ENCODE measurements around the gene SERF2. TPM values are rescaled to one million over a fixed set of nuclear protein-coding genes. Genes with fewer than 3 reads are reported as not detected.

Gene SERF2
- total and polyA plus RNA-seq, 10 of the 15 experiments (the other 5 are each of a cell fraction or from before 2014, with no cell fraction given), result 464 to 4,159 (median 1,014) TPM

DNA sequence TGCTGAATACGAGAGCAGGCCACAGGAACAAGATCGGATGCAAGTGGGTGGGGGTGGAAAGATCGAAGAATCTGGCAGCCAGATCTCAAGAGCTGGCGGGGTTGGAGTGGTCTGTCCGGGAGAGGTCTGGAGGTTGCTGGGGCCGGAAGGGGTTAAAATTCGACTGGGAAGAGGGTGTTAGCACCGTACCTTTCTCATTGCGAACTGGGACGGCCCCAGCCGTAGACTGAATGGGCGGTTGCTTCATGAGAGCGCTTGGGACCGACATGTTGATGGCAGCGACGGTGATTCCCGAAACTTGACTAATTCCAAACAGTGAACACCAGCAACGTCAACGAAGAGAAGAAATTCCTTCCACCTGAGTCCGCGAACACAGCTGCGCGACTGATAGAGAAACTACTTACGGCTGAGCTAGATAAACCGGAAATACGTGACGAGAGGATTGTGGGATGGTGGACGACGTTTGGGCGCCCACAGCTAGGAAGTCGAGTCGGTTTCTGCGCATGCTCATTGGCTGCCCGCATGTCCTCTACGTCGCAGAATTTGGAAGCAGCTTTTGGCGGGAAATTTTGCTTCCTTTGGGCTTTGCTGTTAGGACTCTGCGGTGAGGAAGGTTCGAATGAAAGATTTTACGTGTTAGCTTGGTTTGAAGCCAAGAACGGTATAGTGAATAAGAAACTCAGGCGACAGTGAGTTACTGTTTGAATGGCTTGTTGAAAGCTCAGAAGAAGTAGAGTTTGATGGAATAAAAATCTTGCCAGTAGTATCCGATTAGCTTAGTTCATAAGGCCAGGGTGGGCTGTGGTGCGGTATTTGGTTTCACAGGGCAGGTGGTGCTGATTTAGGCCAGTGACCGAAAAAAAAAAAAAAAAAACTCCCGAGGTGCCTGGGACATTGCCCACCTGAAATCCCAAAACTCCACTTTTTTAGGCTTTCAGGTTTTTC is 32.5 kb downstream of the SERF2 start, which contains the start of gene MFAP1:
Gene MFAP1, minus strand, starts transcription at position 389 of the 945 bp plus-strand sequence. Its CDS starts 121 bp downstream, at position 268.
- Histone ChIP-seq H3K27ac (ENCODE audit: control insufficient read depth, insufficient read depth) (peak within 1 kb of the TSS; percentile 86), H3K4me2 (ENCODE audit: control insufficient read depth, insufficient read depth) (peak within 1 kb of the TSS; percentile 82), H3K27me3 (replicated peaks in 1 of 2; ENCODE audit: control insufficient read depth in 2 of 2, insufficient read depth in 2 of 2, low read length in 1 of 2) (no peaks in the 10 kb centered on the region), H3K4me1 (ENCODE audit: control insufficient read depth, insufficient read depth, low read length) (peaks cover 10% of the 10 kb centered on the region; the same call in 1 of the 2 replicates), H3K9ac (ENCODE audit: control insufficient read depth, insufficient read depth, low read length) (peak within 1 kb of the TSS; percentile 80), H2AFZ (ENCODE audit: control insufficient read depth, low read depth, low read length) (peak within 1 kb of the TSS; percentile 63), H3K36me3 (ENCODE audit: control insufficient read depth in 2 of 2, insufficient read depth in 2 of 2, low read length in 1 of 2) (peaks cover 0 to 3% of the 10 kb centered on the region in 2 experiments; a peak in 2 of 4 replicates), H4K20me1 (ENCODE audit: control insufficient read depth, insufficient read depth) (no peaks in the 10 kb centered on the region), H3K79me2 (ENCODE audit: control insufficient read depth, insufficient read depth, low read length) (peaks cover 80% of the 10 kb centered on the region), H3K9me3 (replicated peaks; ENCODE audit: control insufficient read depth, insufficient read depth, low read length) (no peaks in the 10 kb centered on the region), H3K4me3 (peak within 1 kb of the TSS; percentile 78)
- ChIA-PET SMC1A (ENCODE audit: uncharacterized antibody, unreplicated experiment) (interaction anchor here (0.8 to 4.3 kb wide), 13 partner anchors 13 to 54 kb away, joined by 3 to 34 read pairs (median 4); partner anchors contain the start of genes ELL3, HYPK, SERF2 and SERINC4), CTCF (interaction anchor here (0.7 to 2.0 kb wide), 8 partner anchors 8 to 54 kb away, joined by 3 to 19 read pairs (median 3); partner anchors contain the start of genes ELL3 and SERF2), POLR2A (interaction anchor here (0.5 to 6.3 kb wide), 19 partner anchors 12 to 817 kb away, joined by 3 to 74 read pairs (median 4); partner anchors contain the start of genes ELL3, HYPK, SERF2 and SERINC4), RAD21 (ENCODE audit: unreplicated experiment) (interaction anchor here (1.0 to 3.4 kb wide), 10 partner anchors 13 to 75 kb away, joined by 3 to 27 read pairs (median 4); partner anchors contain the start of genes ELL3, HYPK and SERINC4)
- BruUV-seq (replicated peaks), result TSS peak; percentile 93
- in situ Hi-C loops (cut with MboI) (no loop called here), intact Hi-C loops (cut with micrococcal nuclease; ENCODE audit: unreplicated experiment) (loop anchor here (5.0 kb wide), 2 partner anchors 32 to 47 kb away; partner anchors contain the start of genes ELL3 and SERF2)
- peak; percentile 93 for DNase-seq (ENCODE audit: low read depth, low spot score)
- 4% methylated on average over 45 of the region's 46 CpGs for WGBS (ENCODE audit: insufficient coverage, insufficient replicate concordance, low lambda C conversion rate, missing lambda C conversion rate)
- peak; percentile 78 for ATAC-seq
- FAIRE-seq, result peak; percentile 99
- TF ChIP-seq SIN3A (IDR thresholded peaks at IDR 0.05; ENCODE audit: low read depth, low read length) (peak; percentile 83), MTA2 (IDR thresholded peaks at IDR 0.05; ENCODE audit: low read depth) (no peak), TAF1 (IDR thresholded peaks at IDR 0.05; ENCODE audit: borderline replicate concordance, low read depth, low read length) (peak; percentile 90), POLR2AphosphoS5 (IDR thresholded peaks at IDR 0.05; ENCODE audit: low read length) (peak; percentile 99), RB1 (IDR thresholded peaks at IDR 0.05; ENCODE audit: borderline replicate concordance) (peak; percentile 92; the same call in 1 of the 2 replicates), SMAD1 (IDR thresholded peaks at IDR 0.05; ENCODE audit: low read depth, partially characterized antibody) (peak; percentile 86), RUNX3 (IDR thresholded peaks at IDR 0.05; ENCODE audit: low read length) (0 out of 2 replicates have a peak, but pooled peaks have one; percentile 70), CBX5 (IDR thresholded peaks at IDR 0.05; ENCODE audit: low read depth) (peak; percentile 73; the same call in 1 of the 2 replicates), MXI1 (IDR thresholded peaks at IDR 0.05; ENCODE audit: low read depth, low read length) (peak; percentile 73; the same call in 1 of the 2 replicates), RELA (IDR thresholded peaks at IDR 0.05; ENCODE audit: borderline replicate concordance, partially characterized antibody) (no peak), GABPA (IDR thresholded peaks at IDR 0.05; ENCODE audit: low read depth) (peak; percentile 88), CREM (IDR thresholded peaks at IDR 0.05; ENCODE audit: low read depth) (peak; percentile 94), ASH2L (IDR thresholded peaks at IDR 0.05; ENCODE audit: borderline replicate concordance, low read depth) (peak; percentile 93; the same call in 1 of the 2 replicates), TCF3 (IDR thresholded peaks at IDR 0.05; ENCODE audit: borderline replicate concordance, insufficient read depth, low read depth, low read length) (peak; percentile 47; the same call in 1 of the 2 replicates)
- TF ChIP-seq, protein P1, sequence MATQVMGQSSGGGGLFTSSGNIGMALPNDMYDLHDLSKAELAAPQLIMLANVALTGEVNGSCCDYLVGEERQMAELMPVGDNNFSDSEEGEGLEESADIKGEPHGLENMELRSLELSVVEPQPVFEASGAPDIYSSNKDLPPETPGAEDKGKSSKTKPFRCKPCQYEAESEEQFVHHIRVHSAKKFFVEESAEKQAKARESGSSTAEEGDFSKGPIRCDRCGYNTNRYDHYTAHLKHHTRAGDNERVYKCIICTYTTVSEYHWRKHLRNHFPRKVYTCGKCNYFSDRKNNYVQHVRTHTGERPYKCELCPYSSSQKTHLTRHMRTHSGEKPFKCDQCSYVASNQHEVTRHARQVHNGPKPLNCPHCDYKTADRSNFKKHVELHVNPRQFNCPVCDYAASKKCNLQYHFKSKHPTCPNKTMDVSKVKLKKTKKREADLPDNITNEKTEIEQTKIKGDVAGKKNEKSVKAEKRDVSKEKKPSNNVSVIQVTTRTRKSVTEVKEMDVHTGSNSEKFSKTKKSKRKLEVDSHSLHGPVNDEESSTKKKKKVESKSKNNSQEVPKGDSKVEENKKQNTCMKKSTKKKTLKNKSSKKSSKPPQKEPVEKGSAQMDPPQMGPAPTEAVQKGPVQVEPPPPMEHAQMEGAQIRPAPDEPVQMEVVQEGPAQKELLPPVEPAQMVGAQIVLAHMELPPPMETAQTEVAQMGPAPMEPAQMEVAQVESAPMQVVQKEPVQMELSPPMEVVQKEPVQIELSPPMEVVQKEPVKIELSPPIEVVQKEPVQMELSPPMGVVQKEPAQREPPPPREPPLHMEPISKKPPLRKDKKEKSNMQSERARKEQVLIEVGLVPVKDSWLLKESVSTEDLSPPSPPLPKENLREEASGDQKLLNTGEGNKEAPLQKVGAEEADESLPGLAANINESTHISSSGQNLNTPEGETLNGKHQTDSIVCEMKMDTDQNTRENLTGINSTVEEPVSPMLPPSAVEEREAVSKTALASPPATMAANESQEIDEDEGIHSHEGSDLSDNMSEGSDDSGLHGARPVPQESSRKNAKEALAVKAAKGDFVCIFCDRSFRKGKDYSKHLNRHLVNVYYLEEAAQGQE (IDR thresholded peaks at IDR 0.05; ENCODE audit: low read depth, low read length), result no peak
- TF ChIP-seq, protein P2, sequence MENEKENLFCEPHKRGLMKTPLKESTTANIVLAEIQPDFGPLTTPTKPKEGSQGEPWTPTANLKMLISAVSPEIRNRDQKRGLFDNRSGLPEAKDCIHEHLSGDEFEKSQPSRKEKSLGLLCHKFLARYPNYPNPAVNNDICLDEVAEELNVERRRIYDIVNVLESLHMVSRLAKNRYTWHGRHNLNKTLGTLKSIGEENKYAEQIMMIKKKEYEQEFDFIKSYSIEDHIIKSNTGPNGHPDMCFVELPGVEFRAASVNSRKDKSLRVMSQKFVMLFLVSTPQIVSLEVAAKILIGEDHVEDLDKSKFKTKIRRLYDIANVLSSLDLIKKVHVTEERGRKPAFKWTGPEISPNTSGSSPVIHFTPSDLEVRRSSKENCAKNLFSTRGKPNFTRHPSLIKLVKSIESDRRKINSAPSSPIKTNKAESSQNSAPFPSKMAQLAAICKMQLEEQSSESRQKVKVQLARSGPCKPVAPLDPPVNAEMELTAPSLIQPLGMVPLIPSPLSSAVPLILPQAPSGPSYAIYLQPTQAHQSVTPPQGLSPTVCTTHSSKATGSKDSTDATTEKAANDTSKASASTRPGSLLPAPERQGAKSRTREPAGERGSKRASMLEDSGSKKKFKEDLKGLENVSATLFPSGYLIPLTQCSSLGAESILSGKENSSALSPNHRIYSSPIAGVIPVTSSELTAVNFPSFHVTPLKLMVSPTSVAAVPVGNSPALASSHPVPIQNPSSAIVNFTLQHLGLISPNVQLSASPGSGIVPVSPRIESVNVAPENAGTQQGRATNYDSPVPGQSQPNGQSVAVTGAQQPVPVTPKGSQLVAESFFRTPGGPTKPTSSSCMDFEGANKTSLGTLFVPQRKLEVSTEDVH (IDR thresholded peaks at IDR 0.05; ENCODE audit: low read depth, partially characterized antibody), result peak; percentile 98
